ENCODE measurements around the gene KDM6A. TPM values are rescaled to one million over a fixed set of nuclear protein-coding genes. Genes with fewer than 3 reads are reported as not detected.

The KDM6A gene
- total and polyA plus RNA-seq, 2 donors (not counting 3 experiments of a cell fraction or from before 2014, with no cell fraction given): 9.0 to 20.6 TPM

- CTCF ChIA-PET: interaction anchor here (0.6 kb wide), 1 partner anchor 448 kb away, joined by 3 read pairs; no protein-coding TSS in a partner anchor
- Histone ChIP-seq H2AFZ (ENCODE audit: low read depth, low read length) (no peak overlapping the region), H3K9ac (replicated peaks; ENCODE audit: extremely low read depth, insufficient read depth, low read length) (no peak overlapping the region), H3K36me3 (ENCODE audit: control insufficient read depth in 2 of 2, extremely low read depth in 1 of 2, insufficient read depth in 2 of 2, low read length in 2 of 2) (no peaks in the 10 kb centered on the region), H3K4me2 (ENCODE audit: insufficient read depth, low read length) (no peak overlapping the region), H3K4me1 (ENCODE audit: control insufficient read depth, extremely low read depth, insufficient read depth, low read length) (no peaks in the 10 kb centered on the region), H3K27ac (ENCODE audit: insufficient read depth, low read depth, low read length) (no peak overlapping the region), H3K27me3 (ENCODE audit: control insufficient read depth in 2 of 2, insufficient read depth in 2 of 2, low read length in 2 of 2) (no peaks in the 10 kb centered on the region), H4K20me1 (replicated peaks; ENCODE audit: control insufficient read depth, extremely low read depth, insufficient read depth, low read length) (no peaks in the 10 kb centered on the region), H3K4me3 (replicated peaks in 1 of 3; ENCODE audit: insufficient read depth in 1 of 3, low read depth in 1 of 3, low read length in 3 of 3) (no peak overlapping the region), H3K79me2 (ENCODE audit: control insufficient read depth, insufficient read depth, low read length) (no peaks in the 10 kb centered on the region), H3K9me1 (replicated peaks; ENCODE audit: control insufficient read depth, extremely low read depth, insufficient read depth, low read length) (no peaks in the 10 kb centered on the region), H3K9me3 (replicated peaks; ENCODE audit: control insufficient read depth, insufficient read depth, low read length) (no peaks in the 10 kb centered on the region)
- FAIRE-seq: no peak
- BruUV-seq (replicated peaks): no TSS peak
- TF ChIP-seq POLR2A (IDR thresholded peaks at IDR 0.05; ENCODE audit: low read depth, low read length) (no peak), CTCF (IDR thresholded peaks at IDR 0.05; ENCODE audit: extremely low read depth in 1 of 2, insufficient read depth in 1 of 2, low read depth in 1 of 2, low read length in 2 of 2) (no peak), POLR2AphosphoS5 (IDR thresholded peaks at IDR 0.05; ENCODE audit: insufficient read depth, low read depth, low read length) (no peak), JUN (IDR thresholded peaks at IDR 0.05; ENCODE audit: borderline replicate concordance, insufficient read depth, insufficient read length, low read depth) (no peak), FOS (IDR thresholded peaks at IDR 0.05; ENCODE audit: borderline replicate concordance, insufficient read depth, low read length) (no peak), MAX (IDR thresholded peaks at IDR 0.05; ENCODE audit: insufficient read depth, insufficient read length) (no peak), MYC (IDR thresholded peaks at IDR 0.05; ENCODE audit: low read depth, low read length) (no peak), GATA2 (IDR thresholded peaks at IDR 0.05; ENCODE audit: insufficient read depth, insufficient read length, low read depth, low read length) (no peak), EZH2 (IDR thresholded peaks at IDR 0.05; ENCODE audit: borderline replicate concordance, low read depth, low read length, severe bottlenecking) (no peak)
- POLR2A ChIA-PET: no interaction called here
- no peak for DNase-seq (ENCODE audit: low read depth, low spot score)
- dilution Hi-C loops (cut with MboI; ENCODE audit: extremely low pct_ligation_motif_present, low sequenced_read_pairs) (no loop called here), intact Hi-C loops (cut with micrococcal nuclease) (no loop called here)
Observed at GRCh38 chrX:45009371-45010000, 136.5 kb downstream of the KDM6A start.
